K562 (cell line): ENCODE results near the gene LMNA. TPM values are rescaled to one million over a fixed set of nuclear protein-coding genes. Genes with fewer than 3 reads are reported as not detected.

Experiments used
- IFI16 ChIP-seq: fragments of 250-450 bp; sonication (Bioruptor Pico); IDR thresholded peaks from 2 replicates; pipeline ENCODE4 v2.1.2; 2022; ENCODE audit warnings: mild to moderate bottlenecking, inconsistent platforms
- KDM2B ChIP-seq: fragments of 250-450 bp; sonication (Bioruptor Pico); IDR thresholded peaks from 2 replicates; pipeline ENCODE4 v1.8.0; 2021; ENCODE audit warnings: mild to moderate bottlenecking, moderate library complexity
- KLF1 ChIP-seq: fragments of 450-650 bp; IDR thresholded peaks from 2 replicates; pipeline ENCODE4 v1.6.1; 2016; ENCODE audit warnings: missing genetic modification characterization, missing compliant biosample characterization
- KLF16 ChIP-seq: IDR thresholded peaks from 2 replicates; pipeline ENCODE4 v1.6.1; 2016; ENCODE audit warnings: antibody characterized with exemption
- POU5F1 ChIP-seq: fragments of 150-350 bp; IDR thresholded peaks from 2 replicates; pipeline ENCODE4 v1.6.1; 2014; ENCODE audit warnings: borderline replicate concordance, low read length, low read depth, mild to moderate bottlenecking; ENCODE audit not compliant: partially characterized antibody
- PTTG1 ChIP-seq: fragments of 450-650 bp; IDR thresholded peaks from 2 replicates; pipeline ENCODE4 v1.6.1; 2016; ENCODE audit warnings: low read depth, mild to moderate bottlenecking, missing genetic modification characterization, missing compliant biosample characterization
- RBFOX2 ChIP-seq: fragments of 200-400 bp; formaldehyde crosslinking; IDR thresholded peaks from 2 replicates; pipeline ENCODE4 v1.6.1; 2017; ENCODE audit warnings: low read depth, mild to moderate bottlenecking, low read length, moderate library complexity
- STAG1 ChIP-seq: sonication (generic); formaldehyde crosslinking; IDR thresholded peaks from 2 replicates; pipeline ENCODE4 v1.5.0; 2020; ENCODE audit warnings: missing genetic modification reagents, borderline replicate concordance
- TOE1 ChIP-seq, 2 experiments: fragments of 450-650 bp in 1 of 2; sonication (generic) in 1 of 2; formaldehyde crosslinking in 1 of 2; IDR thresholded peaks; 2 replicates each; pipeline versions ENCODE4 v1.7.1 to v1.8.0; 2016 to 2022; ENCODE audit warnings: borderline replicate concordance in 2 of 2, mild to moderate bottlenecking in 2 of 2, antibody characterized with exemption in 1 of 2, inconsistent platforms in 1 of 2, low read depth in 1 of 2, missing genetic modification reagents in 1 of 2, moderate library complexity in 1 of 2
- ZNF408 ChIP-seq: fragments of 250-450 bp; sonication (Bioruptor Pico); IDR thresholded peaks from 2 replicates; pipeline ENCODE4 v1.4.0; 2020; ENCODE audit warnings: low read depth, mild to moderate bottlenecking, moderate library complexity
- ZNF444 ChIP-seq: fragments of 250-450 bp; sonication (Bioruptor Pico); IDR thresholded peaks from 2 replicates; pipeline ENCODE4 v1.4.0; 2020; ENCODE audit warnings: mild to moderate bottlenecking, moderate library complexity
- ZNF77 ChIP-seq: fragments of 250-450 bp; sonication (Bioruptor Pico); IDR thresholded peaks from 2 replicates; pipeline ENCODE4 v1.5.0; 2020
- polyA plus RNA-seq, 8 experiments: library from polyadenylated mRNA; depleted of rRNA in 4 of 8; stranded (reverse) in 5 of 8; unstranded in 3 of 8; fragments of >200 nt; fragmentation: Nextera tagmentation in 2 of 8; fragmentation: Illumina TruSeq in 1 of 8; extraction: Ambion mirVana in 2 of 8; extraction: Trizol in 1 of 8; gene quantifications; 2 replicates each; pipeline versions ENCODE4 v1.2.1 to v1.2.3, GENCODE V29; 2011 to 2014; ENCODE audit warnings: inconsistent platforms in 1 of 8, missing spikeins in 1 of 8
- total RNA-seq, 7 experiments: library from RNA; depleted of rRNA in 6 of 7; stranded (reverse); fragments of >200 nt in 6 of 7; fragmentation: Illumina TruSeq in 2 of 7; extraction: Trizol in 2 of 7; gene quantifications; 2 replicates each; pipeline versions ENCODE4 v1.2.1 to v1.2.3, GENCODE V29; 2011 to 2021; ENCODE audit warnings: low replicate concordance in 1 of 7
- TF ChIP-seq, protein P1 (sequence below): fragments of 250-450 bp; sonication (Bioruptor Pico); IDR thresholded peaks from 2 replicates; pipeline ENCODE4 v1.5.0; 2021; ENCODE audit warnings: mild to moderate bottlenecking, moderate library complexity
- TF ChIP-seq, protein P2 (sequence below): IDR thresholded peaks from 2 replicates; pipeline ENCODE4 v1.6.1; 2011; ENCODE audit warnings: borderline replicate concordance, low read depth, mild to moderate bottlenecking, moderate library complexity, low read length; ENCODE audit not compliant: insufficient read depth, poor library complexity, severe bottlenecking
- TF ChIP-seq, protein P3 (sequence below): fragments of 450-650 bp; formaldehyde crosslinking; IDR thresholded peaks from 2 replicates; pipeline ENCODE4 v1.4.0; 2020; ENCODE audit warnings: mild to moderate bottlenecking, moderate library complexity
- TF ChIP-seq, protein P4 (sequence below): sonication (generic); formaldehyde crosslinking; IDR thresholded peaks from 2 replicates; pipeline ENCODE4 v1.4.0; 2020; ENCODE audit warnings: mild to moderate bottlenecking, missing genetic modification reagents

Gene LMNA
- total and polyA plus RNA-seq, 9 of the 15 experiments (the other 6 are each of a cell fraction or from before 2014, with no cell fraction given) = 1.00 to 347 (median 88.2) TPM

DNA sequence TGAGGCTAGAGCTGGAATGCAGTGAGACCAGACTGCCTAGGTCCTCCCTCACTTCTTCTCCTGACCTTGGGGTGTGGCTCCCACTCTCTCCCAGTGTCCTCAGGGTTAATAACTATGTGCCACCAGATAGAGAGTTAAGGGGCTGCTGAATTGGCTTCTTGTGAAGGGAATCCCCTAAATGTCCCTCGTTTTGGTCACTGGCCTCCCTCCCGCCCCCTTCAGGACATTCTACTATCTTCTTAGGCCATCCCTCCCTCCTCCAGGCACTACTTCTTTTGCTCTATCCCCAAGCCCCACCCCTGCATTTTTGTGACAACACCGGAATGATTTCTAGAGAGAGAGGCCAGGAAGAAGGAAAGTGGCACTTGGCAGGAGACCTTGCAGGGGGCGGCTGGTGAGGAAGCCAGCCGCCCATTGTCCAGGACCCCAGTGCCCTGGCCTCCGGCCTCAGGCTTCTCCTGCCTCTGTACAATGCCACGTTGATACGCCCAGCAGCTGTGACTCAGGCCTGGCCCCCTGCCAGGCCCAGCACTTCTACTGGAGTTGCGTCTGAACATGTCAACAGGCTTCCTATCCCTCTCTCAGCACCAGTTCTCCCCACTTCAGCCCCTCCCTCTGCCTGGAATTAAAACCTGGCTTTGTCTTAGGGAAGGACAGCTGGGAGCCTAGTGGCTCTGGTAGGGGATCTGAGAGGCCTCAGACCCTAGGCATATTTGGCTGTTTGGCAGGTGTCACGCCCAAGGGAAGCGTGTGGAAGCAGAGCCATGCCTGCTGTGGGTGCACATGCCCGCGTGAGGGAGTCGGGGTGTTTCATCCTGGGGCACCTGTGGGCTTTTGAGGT, 9.1 kb downstream of the LMNA start (continued):
- TF ChIP-seq, protein P1, sequence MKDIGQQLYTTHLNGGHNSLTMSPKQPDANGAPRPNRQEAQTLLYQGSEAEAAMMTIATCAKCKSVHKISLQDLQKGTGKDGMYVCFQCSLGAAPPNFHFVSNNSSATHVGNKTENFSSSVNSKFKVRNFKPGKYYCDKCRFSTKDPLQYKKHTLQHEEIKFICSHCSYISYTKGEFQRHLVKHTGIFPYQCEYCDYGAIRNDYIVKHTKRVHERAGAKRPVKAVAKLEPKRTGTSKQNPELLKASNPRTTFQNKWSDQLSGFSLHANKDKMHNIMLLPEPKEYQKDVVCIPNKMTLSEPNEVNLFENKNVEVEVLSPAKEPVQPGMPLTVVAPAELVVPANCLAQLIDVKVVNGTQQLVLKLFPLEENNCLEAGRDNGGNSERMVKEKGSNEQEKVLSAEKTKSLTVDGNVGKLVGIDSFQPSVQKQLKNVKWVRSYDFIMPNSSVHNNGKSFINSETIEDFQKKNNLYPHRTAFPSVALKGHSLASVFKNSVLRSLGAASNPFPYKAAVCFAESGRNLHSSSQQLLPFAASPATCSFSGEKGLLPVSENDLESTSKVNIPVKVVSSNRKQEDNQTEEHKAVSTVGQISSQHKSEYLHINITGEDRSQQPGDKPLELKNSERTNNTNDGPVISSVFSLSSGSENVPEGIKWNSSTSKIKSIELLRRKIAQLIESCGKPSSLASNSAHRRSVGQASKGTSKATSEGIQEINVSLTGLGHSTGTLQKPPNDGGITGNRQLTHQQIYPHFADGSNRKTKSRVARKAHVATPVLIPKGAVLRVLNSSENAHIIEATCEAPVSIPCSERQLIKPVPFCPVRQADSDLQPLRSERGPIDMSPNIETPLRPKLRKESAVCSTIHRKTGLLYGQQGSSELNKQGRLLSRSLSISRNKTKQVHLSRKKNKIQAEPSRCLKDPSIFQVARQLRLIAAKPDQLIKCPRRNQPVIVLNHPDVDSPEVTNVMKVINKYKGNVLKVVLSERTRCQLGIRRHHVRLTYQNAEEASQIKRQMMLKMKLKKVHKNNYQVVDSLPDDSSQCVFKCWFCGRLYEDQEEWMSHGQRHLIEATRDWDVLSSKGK (CRISPR knock-in tag) = no peak
- no peak for TF ChIP-seq ZNF77 (CRISPR knock-in tag)
- TF ChIP-seq, protein P2, sequence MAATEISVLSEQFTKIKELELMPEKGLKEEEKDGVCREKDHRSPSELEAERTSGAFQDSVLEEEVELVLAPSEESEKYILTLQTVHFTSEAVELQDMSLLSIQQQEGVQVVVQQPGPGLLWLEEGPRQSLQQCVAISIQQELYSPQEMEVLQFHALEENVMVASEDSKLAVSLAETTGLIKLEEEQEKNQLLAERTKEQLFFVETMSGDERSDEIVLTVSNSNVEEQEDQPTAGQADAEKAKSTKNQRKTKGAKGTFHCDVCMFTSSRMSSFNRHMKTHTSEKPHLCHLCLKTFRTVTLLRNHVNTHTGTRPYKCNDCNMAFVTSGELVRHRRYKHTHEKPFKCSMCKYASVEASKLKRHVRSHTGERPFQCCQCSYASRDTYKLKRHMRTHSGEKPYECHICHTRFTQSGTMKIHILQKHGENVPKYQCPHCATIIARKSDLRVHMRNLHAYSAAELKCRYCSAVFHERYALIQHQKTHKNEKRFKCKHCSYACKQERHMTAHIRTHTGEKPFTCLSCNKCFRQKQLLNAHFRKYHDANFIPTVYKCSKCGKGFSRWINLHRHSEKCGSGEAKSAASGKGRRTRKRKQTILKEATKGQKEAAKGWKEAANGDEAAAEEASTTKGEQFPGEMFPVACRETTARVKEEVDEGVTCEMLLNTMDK = no peak
- TF ChIP-seq IFI16 (CRISPR knock-in tag) = no peak
- TF ChIP-seq POU5F1 = no peak
- peak; percentile 71 for TF ChIP-seq RBFOX2
- TF ChIP-seq PTTG1 (tag) = no peak
- TF ChIP-seq, protein P3, sequence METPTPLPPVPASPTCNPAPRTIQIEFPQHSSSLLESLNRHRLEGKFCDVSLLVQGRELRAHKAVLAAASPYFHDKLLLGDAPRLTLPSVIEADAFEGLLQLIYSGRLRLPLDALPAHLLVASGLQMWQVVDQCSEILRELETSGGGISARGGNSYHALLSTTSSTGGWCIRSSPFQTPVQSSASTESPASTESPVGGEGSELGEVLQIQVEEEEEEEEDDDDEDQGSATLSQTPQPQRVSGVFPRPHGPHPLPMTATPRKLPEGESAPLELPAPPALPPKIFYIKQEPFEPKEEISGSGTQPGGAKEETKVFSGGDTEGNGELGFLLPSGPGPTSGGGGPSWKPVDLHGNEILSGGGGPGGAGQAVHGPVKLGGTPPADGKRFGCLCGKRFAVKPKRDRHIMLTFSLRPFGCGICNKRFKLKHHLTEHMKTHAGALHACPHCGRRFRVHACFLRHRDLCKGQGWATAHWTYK (CRISPR knock-in tag) = no peak
- TF ChIP-seq ZNF408 (CRISPR knock-in tag) = no peak
- no peak for TF ChIP-seq KLF16
- TF ChIP-seq KLF1 (tag) = no peak
- TF ChIP-seq TOE1 (IDR thresholded peaks at IDR 0.05; ENCODE audit: borderline replicate concordance) = no peak
- TF ChIP-seq TOE1 (CRISPR knock-in tag; IDR thresholded peaks at IDR 0.05; ENCODE audit: borderline replicate concordance, low read depth) = no peak
- no peak for TF ChIP-seq KDM2B (CRISPR knock-in tag)
- no peak for TF ChIP-seq STAG1
- TF ChIP-seq ZNF444 (CRISPR knock-in tag) = no peak
- TF ChIP-seq, protein P4, sequence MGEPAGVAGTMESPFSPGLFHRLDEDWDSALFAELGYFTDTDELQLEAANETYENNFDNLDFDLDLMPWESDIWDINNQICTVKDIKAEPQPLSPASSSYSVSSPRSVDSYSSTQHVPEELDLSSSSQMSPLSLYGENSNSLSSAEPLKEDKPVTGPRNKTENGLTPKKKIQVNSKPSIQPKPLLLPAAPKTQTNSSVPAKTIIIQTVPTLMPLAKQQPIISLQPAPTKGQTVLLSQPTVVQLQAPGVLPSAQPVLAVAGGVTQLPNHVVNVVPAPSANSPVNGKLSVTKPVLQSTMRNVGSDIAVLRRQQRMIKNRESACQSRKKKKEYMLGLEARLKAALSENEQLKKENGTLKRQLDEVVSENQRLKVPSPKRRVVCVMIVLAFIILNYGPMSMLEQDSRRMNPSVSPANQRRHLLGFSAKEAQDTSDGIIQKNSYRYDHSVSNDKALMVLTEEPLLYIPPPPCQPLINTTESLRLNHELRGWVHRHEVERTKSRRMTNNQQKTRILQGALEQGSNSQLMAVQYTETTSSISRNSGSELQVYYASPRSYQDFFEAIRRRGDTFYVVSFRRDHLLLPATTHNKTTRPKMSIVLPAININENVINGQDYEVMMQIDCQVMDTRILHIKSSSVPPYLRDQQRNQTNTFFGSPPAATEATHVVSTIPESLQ (CRISPR knock-in tag) = no peak; the same call in 1 of the 2 replicates
